Activated CD4-positive, alpha-beta T cell treated with anti-CD3 and anti-CD28 coated beads, Interleukin-2, amount 50 U/mL, for 16 hours (primary cell): Measurements from ENCODE around the gene CHST11.
A peak's percentile ranks its signal among the peaks of the same experiment; 100 is the strongest.

Source experiments
- DNase-seq: peaks from one replicate; pipeline ENCODE4 v3.0.0-alpha.2; 2020

The CHST11 gene

DNA sequence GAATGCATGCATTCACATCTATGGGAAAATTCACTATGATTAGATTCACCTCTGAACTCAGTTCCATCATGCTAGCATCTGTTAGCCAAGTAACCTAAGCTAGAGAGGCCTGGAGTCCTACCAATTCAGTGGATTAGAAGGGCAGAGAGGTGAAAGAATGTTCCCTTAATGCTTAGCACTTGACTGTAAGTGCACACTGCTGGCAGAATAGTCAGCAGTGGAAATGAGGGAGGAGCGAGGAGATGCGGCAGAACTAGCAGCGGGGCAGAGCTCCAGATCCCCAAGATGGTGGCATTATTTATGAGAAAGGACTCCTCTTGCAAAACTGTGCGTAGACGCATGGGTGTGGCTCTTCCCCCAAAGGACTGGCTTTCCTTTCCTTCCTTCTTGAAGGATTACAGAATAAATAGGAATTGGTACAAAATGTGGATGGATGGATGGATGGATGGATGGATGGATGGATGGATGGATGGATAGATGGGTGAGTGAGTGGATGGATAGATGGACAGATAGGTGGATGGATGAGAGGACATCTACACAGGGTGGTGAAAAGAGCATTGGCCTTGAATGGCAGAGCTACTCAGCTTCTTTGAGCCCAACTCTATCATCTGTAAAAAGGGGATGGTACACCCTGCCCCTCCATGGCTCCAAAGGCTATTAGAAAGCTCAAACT, 227.2 kb downstream of the CHST11 start:
- DNase-seq: no peak

DNA sequence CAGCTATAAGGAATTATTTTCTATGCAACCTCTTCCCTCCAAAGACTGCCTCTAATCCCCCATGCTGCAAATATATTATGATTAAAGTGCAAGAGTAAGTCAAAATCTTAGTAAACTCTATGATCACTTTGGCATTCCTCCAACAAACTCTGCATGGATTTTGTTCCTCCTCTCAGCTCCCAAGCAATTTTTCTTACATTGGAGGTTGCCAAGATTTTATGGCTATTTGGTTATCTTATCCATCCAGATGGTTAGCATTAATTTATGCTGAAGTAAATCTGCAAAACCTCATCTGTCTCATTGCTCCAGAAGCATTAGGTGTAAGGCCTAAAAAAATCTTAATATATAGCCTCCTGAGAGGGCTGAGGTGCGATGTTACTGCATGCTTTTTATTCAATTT, 228.1 kb downstream of the CHST11 start:
- no peak for DNase-seq

DNA sequence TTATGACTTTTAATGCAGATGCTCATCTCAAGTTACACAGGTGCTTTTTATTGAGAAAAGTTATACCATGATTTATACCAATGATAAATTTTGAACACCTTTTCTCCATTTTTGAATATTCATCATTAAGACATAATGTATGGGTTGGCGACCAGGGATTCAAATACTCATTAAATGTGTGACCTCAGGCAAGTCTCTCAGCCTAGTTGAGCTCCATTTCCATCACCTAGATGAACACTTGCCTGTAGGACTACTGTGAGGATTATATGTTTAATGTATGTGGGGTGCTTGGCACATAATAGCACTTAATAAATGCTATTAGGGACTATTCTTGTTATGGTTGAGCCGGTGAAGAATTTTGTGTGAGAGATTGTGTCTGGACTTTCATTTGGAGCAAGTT, 228.6 kb downstream of the CHST11 start:
- no peak for DNase-seq

- peak; percentile 35 for DNase-seq
Measured at GRCh38 chr12:104686196-104686595, 229.4 kb downstream of the CHST11 start.

DNA sequence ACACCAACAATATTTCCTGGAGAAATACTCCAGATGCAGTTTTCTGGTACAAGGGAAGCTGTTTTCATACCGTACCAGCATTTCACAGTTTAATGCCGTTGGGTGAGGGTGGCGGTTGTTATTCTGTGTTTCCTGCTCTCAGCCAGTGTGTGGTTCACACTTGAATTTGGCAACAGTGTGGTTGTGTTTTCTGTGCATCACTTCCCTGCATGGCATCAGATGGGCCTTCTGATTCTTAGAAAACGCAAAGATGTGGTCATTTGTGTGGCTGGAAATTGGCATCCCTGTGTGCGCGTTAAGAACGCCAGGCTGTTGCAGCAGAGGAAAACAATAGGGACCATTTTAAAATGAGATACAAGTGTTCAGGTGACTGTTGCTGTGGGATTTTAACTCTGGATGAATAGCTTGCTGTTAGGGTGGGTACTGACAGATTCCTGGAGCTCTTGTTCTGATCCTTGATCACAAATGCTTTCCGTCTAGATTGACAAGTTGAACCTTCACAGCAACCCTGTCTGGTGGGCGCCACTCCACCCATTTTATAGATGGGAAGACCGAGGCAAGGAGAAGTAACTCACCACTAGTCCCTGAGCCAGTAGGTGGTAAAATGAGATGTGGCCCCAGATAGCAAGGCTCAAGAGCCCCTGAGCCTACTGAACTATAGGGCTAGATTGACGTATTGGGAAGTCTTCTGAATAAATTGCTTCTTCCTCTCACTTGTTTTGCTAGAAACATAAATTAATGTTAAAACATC, 231.2 kb downstream of the CHST11 start:
- peak; percentile 94 for DNase-seq

DNA sequence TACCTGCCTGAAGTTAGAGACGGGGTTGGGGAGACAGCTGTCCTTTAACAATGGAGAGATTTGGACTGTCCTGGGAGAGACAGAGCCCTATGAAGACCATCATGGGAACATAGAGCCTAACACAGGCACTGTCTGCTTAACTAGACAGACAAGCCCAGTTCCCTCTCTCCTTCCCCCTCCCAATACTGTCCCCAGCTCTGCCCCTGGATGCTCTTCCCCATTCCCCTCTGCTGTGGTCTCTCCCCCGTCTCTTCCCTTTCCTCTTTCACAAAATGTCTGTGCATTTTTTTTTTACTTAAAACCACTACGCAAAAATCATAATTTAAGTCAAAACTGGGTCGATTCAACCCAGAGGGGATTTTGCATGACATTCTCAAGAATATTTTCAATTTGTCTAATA, 232.9 kb downstream of the CHST11 start:
- no peak for DNase-seq

DNA sequence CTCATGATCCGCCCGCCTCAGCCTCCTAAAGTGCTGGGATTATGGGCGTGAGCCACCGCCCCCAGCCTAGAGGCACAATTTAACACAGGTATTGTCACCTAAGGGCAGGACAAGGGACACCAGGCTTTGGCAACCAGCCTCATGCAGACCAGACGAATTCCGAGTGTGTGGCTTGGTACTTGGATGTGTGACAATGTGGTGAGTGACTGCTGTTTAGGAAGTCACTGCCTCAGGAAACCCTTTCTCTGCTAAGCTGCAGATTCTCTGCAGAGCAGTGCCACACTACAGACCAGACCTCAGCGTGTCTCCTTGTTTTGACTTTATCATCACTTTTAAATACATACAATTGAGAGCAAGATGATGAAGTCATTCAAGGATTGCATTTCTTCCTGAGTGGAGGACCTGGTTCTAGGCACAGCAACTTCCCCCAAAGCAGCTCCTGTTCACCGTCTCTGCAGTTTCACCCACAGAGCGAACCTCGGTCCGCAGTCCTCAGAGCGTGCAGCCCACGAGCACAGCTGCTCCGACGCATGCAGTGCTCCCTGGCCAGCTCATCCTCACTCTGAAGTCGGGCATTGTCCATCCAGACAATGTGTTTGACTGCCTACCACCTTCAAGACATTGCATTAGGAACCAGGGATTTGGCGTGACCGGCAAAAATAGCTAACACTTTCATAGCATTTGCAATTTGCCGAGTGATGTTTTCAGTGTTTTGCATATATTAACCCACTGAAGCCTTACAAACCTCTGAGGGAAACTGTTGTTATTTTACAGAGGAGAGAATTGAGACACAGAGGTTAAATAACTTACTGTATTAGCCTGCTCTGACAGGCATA, 235.2 kb downstream of the CHST11 start:
- no peak for DNase-seq

GRCh38 chr12:104692557-104693218, 235.9 kb downstream of the CHST11 start:
- no peak for DNase-seq

GRCh38 chr12:104693493-104693892, 236.7 kb downstream of the CHST11 start:
- DNase-seq: no peak

DNA sequence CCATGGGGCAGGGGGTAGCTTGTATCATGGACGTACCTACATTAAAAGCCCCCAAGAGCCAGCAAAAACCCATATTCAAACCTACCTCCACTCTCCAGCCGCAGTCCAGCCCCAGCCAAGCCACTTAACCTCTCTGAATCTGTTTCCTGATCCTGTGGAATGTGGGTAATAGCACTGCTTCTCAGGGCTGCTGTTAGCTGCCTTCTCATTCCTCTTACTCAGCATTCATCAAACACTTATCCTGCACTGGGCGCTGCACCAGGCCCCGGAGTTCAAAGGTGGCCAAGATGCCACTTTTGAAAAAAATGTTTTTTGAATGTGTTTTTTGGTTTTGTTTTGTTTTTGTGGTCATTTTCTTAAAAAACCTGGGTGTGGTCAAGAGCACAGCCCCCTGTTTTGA, 237.4 kb downstream of the CHST11 start:
- no peak for DNase-seq

DNA sequence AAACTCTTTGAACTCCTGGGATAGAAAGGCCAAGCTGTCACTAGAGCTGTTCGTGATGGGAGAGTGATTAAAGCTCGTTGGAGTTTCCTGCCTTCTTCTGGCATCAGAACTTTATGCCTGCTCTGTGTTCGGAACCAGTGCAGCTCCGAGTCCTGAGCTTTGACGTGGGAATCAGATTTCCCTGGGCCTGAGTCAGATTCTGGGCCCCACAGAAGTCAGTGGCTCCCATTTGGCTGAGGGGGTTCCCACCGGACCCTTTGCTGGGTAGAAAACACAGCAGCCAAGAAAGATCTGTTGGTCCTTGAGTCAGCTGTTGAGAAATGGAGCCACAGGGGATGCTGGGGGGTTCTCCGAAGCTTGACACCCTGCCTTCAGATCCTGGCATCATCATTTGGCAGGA, 238.0 kb downstream of the CHST11 start:
- DNase-seq: no peak

DNA sequence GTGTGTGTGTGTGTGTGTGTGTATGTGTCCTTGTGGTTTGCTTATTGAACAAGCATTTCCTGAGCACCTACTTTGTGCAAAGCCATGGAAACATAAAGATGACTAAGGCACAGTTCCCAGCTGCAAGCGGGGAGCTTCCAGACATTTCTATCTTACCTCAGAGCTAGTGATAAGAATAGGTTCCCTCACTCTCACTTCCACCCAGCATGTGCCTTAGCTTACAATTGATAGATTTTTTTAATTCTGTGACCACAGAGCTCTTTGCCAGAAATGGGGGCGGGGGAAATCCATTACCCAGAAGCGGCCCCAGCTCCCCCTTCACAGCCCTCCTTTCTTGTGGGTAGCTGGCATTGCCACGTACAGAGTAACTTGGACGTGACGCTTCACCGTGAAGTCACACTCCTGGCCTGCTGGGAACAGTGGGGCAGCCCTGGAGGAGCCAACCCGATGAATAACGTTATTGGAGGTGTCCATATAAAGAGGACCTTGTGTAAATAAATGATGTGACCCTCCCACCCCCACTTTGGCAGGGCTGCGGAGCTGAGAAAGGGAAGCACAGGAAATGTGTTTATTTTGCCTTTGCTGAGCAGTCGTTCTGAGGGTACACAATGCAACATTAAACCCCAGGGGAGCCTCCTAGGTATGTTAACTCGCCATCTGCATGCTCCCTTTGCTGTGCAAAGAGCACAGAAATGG, 238.9 kb downstream of the CHST11 start:
- DNase-seq: peak; percentile 88

- DNase-seq: no peak
Measured at GRCh38 chr12:104697186-104697585, 240.4 kb downstream of the CHST11 start.

- no peak for DNase-seq
Measured at GRCh38 chr12:104698871-104699270, 242.1 kb downstream of the CHST11 start.

- DNase-seq: peak; percentile 74
Measured at GRCh38 chr12:104699489-104700190, 242.9 kb downstream of the CHST11 start.

GRCh38 chr12:104700324-104700723, 243.6 kb downstream of the CHST11 start:
- no peak for DNase-seq

GRCh38 chr12:104701301-104701700, 244.6 kb downstream of the CHST11 start:
- DNase-seq: no peak

- DNase-seq: no peak
Measured at GRCh38 chr12:104701756-104702155, 245.0 kb downstream of the CHST11 start.

DNA sequence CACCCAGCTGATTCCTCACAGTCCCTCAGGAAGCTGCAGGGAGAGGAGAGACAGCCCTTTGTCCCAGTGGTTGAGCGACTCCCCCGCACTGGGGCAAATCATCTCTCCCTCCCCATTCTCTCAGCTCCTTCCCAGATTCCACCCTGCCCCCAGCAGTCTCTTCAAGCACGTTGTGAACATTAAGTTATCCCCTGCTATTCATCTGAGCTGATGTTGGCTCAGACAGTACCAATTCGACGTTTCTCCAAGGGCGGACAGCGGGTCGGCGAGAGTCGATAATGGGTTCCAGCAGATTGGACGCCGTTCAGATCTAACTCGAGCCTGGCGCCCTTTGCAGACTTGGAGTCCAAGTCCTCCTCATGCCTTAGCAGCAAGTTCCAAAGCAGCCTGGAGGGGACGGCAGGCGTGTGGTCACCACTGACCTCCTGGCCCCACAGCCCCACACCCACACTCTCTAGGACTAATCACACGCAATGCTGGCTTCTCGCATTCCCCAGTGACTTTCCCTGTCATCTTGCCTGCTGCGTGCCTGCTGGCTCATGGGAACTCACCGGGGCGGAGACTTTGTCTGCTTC, 245.9 kb downstream of the CHST11 start:
- DNase-seq: no peak

DNA sequence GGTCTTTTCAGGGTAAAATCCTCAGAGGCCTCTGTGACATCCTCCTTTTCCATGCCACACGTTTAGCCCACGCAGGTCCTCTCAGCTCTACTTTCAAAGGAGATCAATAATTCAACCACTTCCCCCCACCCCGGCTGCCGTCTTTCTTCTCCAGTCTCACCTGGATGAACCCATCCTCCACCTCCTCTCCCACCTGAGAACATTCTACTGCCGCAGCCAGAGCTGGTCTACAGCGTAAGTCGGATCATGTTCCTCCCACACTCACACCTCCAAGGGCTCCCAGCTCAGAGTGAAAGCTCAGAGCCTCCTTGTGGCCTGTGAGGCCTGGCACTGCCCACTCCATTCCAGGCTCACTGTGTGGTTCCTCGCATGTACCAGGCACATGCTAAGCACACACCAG, 246.6 kb downstream of the CHST11 start:
- DNase-seq: no peak

GRCh38 chr12:104704224-104704779, 247.6 kb downstream of the CHST11 start:
- DNase-seq: no peak
